GM12878 (cell line): ENCODE data around the gene POLD4. TPM values are rescaled to one million over a fixed set of nuclear protein-coding genes. Genes with fewer than 3 reads are reported as not detected.

Experiments
- BRCA1 ChIP-seq: IDR thresholded peaks from 2 replicates; pipeline ENCODE4 v1.6.1; 2011; ENCODE audit warnings: low read depth, low read length, improper control_type of control experiment
- CREB1 ChIP-seq: IDR thresholded peaks from 2 replicates; pipeline ENCODE4 v1.6.1; 2012; ENCODE audit warnings: low read depth, mild to moderate bottlenecking, inconsistent platforms
- EGR1 ChIP-seq, 2 experiments: IDR thresholded peaks; 1 replicate in 1 of 2; 2 replicates in 1 of 2; pipeline ENCODE4 v1.6.1; 2011 to 2012; ENCODE audit warnings: low read depth in 2 of 2, low read length in 2 of 2, borderline replicate concordance in 1 of 2, mild to moderate bottlenecking in 1 of 2, moderate library complexity in 1 of 2
- ESRRA ChIP-seq: IDR thresholded peaks from 2 replicates; pipeline ENCODE4 v1.6.1; 2012; ENCODE audit warnings: mild to moderate bottlenecking, low read length, improper control_type of control experiment
- FOXK2 ChIP-seq: fragments of 450-650 bp; IDR thresholded peaks from 2 replicates; pipeline ENCODE4 v1.6.1; 2017; ENCODE audit warnings: mild to moderate bottlenecking, moderate library complexity
- FOXM1 ChIP-seq: IDR thresholded peaks from 2 replicates; pipeline ENCODE4 v1.6.1; 2012; ENCODE audit warnings: low read depth, mild to moderate bottlenecking, inconsistent platforms, low read length, moderate library complexity
- MLLT1 ChIP-seq: fragments of 450-650 bp; IDR thresholded peaks from 2 replicates; pipeline ENCODE4 v1.6.1; 2016; ENCODE audit warnings: mild to moderate bottlenecking
- MTA3 ChIP-seq: IDR thresholded peaks from 2 replicates; pipeline ENCODE4 v1.6.1; 2012; ENCODE audit warnings: low read length, inconsistent platforms, borderline replicate concordance
- NBN ChIP-seq: fragments of 450-650 bp; IDR thresholded peaks from 2 replicates; pipeline ENCODE4 v1.6.1; 2016
- NFXL1 ChIP-seq: fragments of 450-650 bp; IDR thresholded peaks from 2 replicates; pipeline ENCODE4 v1.6.1; 2017; ENCODE audit warnings: antibody characterized with exemption, mild to moderate bottlenecking, borderline replicate concordance
- NR2C1 ChIP-seq: fragments of 450-650 bp; IDR thresholded peaks from 2 replicates; pipeline ENCODE4 v1.6.1; 2017; ENCODE audit warnings: antibody characterized with exemption, mild to moderate bottlenecking, moderate library complexity
- POLR2AphosphoS2 ChIP-seq: IDR thresholded peaks from 2 replicates; pipeline ENCODE4 v1.6.1; 2011; ENCODE audit warnings: low read depth, mild to moderate bottlenecking, low read length, improper control_type of control experiment, moderate library complexity
- RCOR1 ChIP-seq: conservative IDR thresholded peaks from 2 replicates; pipeline ENCODE4 v1.6.1; 2012; ENCODE audit warnings: low read depth, low read length, improper control_type of control experiment
- RELB ChIP-seq: fragments of 450-650 bp; IDR thresholded peaks from 2 replicates; pipeline ENCODE4 v1.6.1; 2017; ENCODE audit warnings: low read depth, mild to moderate bottlenecking, moderate library complexity
- SIN3A ChIP-seq: IDR thresholded peaks from 2 replicates; pipeline ENCODE4 v1.6.1; 2012; ENCODE audit warnings: low read depth, low read length, improper control_type of control experiment
- SMC3 ChIP-seq: IDR thresholded peaks from 2 replicates; pipeline ENCODE4 v1.6.1; 2011; ENCODE audit warnings: low read length, improper control_type of control experiment, borderline replicate concordance
- SUZ12 ChIP-seq: fragments of 200-600 bp; sonication (generic); IDR thresholded peaks from one replicate; pipeline ENCODE4 v1.6.1; 2018; ENCODE audit warnings: antibody characterized with exemption, mild to moderate bottlenecking; ENCODE audit not compliant: unreplicated experiment
- TBL1XR1 ChIP-seq: IDR thresholded peaks from 2 replicates; pipeline ENCODE4 v1.6.1; 2012; ENCODE audit warnings: low read depth, low read length, improper control_type of control experiment
- WRNIP1 ChIP-seq: IDR thresholded peaks from 2 replicates; pipeline ENCODE4 v1.6.1; 2011; ENCODE audit warnings: low read depth, low read length, improper control_type of control experiment, borderline replicate concordance
- ZBTB4 ChIP-seq: fragments of 450-650 bp; formaldehyde crosslinking; IDR thresholded peaks from 2 replicates; pipeline ENCODE4 v1.4.0; 2022; ENCODE audit warnings: mild to moderate bottlenecking, moderate library complexity
- ZNF622 ChIP-seq: fragments of 450-650 bp; IDR thresholded peaks from 2 replicates; pipeline ENCODE4 v1.6.1; 2017; ENCODE audit warnings: mild to moderate bottlenecking, inconsistent platforms
- polyA plus RNA-seq, 11 experiments: library from polyadenylated mRNA; depleted of rRNA in 4 of 11; unstranded in 6 of 11; stranded (reverse) in 5 of 11; fragments of >200 nt; fragmentation: Nextera tagmentation in 4 of 11; fragmentation: Illumina TruSeq in 1 of 11; extraction: Ambion mirVana in 4 of 11; extraction: Trizol in 1 of 11; gene quantifications; 1 replicate in 1 of 11; 2 replicates in 10 of 11; pipeline versions ENCODE4 v1.2.1 to v1.2.3, GENCODE V29; 2011 to 2016; ENCODE audit warnings: inconsistent platforms in 2 of 11, missing spikeins in 2 of 11, low read depth in 1 of 11
- total RNA-seq, 4 experiments: library from RNA; depleted of rRNA in 3 of 4; stranded (reverse); fragments of >200 nt in 3 of 4; fragmentation: Illumina TruSeq in 1 of 4; extraction: Trizol in 1 of 4; gene quantifications; 2 replicates each; pipeline versions ENCODE4 v1.2.1 to v1.2.3, GENCODE V29; 2013 to 2021
- TF ChIP-seq, protein P1 (sequence below): fragments of 450-650 bp; conservative IDR thresholded peaks from 2 replicates; pipeline ENCODE4 v1.6.1; 2017; ENCODE audit warnings: mild to moderate bottlenecking, moderate library complexity
- TF ChIP-seq, protein P2 (sequence below): IDR thresholded peaks from 2 replicates; pipeline ENCODE4 v1.6.1; 2011; ENCODE audit warnings: mild to moderate bottlenecking, low read depth, low read length, moderate library complexity; ENCODE audit not compliant: insufficient replicate concordance

Gene POLD4
- total and polyA plus RNA-seq, 10 of the 15 experiments (the other 5 are each of a cell fraction or from before 2014, with no cell fraction given): 8.1 to 176 (median 88.1) TPM

DNA sequence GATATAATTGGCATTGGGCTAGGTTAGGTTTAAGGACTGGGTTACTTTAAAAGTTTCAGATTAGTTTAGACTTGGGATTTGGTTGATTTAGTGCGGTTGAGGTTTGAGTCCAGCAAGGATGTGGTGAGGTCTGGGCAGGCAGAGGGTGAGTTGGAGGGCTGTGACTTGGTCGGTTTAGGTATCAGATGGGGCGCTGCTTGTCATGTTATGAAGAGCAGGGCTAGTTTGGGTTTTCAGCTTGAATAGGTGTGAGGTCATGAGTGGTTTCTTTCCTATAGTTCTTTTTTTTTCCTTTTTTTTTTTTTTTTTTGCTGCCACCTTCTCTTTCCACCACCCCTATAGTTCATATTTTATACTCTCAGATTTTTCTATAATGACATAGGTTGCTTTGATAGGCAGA lies 15.3 kb upstream of the POLD4 start (continued):
- TF ChIP-seq POLR2AphosphoS2 (no peak), FOXM1 (no peak), NFXL1 (no peak), SUZ12 (no peak), NR2C1 (no peak), WRNIP1 (no peak), SIN3A (no peak), SMC3 (no peak), MTA3 (no peak), RCOR1 (no peak), NBN (peak; percentile 49; the same call in 1 of the 2 replicates), RELB (no peak), ZBTB4 (CRISPR knock-in tag) (no peak), CREB1 (0 out of 2 replicates have a peak, but pooled peaks have one; percentile 27), FOXK2 (no peak), ZNF622 (no peak), ESRRA (no peak), TBL1XR1 (no peak), BRCA1 (no peak), EGR1 (IDR thresholded peaks at IDR 0.05; ENCODE audit: borderline replicate concordance in 1 of 2, low read depth in 2 of 2, low read length in 2 of 2) (no peak), MLLT1 (peak; percentile 88)
- TF ChIP-seq, protein P1, sequence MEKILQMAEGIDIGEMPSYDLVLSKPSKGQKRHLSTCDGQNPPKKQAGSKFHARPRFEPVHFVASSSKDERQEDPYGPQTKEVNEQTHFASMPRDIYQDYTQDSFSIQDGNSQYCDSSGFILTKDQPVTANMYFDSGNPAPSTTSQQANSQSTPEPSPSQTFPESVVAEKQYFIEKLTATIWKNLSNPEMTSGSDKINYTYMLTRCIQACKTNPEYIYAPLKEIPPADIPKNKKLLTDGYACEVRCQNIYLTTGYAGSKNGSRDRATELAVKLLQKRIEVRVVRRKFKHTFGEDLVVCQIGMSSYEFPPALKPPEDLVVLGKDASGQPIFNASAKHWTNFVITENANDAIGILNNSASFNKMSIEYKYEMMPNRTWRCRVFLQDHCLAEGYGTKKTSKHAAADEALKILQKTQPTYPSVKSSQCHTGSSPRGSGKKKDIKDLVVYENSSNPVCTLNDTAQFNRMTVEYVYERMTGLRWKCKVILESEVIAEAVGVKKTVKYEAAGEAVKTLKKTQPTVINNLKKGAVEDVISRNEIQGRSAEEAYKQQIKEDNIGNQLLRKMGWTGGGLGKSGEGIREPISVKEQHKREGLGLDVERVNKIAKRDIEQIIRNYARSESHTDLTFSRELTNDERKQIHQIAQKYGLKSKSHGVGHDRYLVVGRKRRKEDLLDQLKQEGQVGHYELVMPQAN: no peak
- TF ChIP-seq, protein P2, sequence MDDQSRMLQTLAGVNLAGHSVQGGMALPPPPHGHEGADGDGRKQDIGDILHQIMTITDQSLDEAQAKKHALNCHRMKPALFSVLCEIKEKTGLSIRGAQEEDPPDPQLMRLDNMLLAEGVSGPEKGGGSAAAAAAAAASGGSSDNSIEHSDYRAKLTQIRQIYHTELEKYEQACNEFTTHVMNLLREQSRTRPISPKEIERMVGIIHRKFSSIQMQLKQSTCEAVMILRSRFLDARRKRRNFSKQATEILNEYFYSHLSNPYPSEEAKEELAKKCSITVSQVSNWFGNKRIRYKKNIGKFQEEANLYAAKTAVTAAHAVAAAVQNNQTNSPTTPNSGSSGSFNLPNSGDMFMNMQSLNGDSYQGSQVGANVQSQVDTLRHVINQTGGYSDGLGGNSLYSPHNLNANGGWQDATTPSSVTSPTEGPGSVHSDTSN: no peak
